GM18868 (cell line): Measurements from ENCODE around the gene TCFL5.
A peak's percentile ranks its signal among the peaks of the same experiment; 100 is the strongest.
"Not testable (repeated sequence)": the region's sequence is repeated elsewhere in the genome, so short reads cannot be mapped to it uniquely, and the experiment has no call there.

ENCODE experiments used
- ATAC-seq: cut with Tn5 transposase; IDR thresholded peaks from one replicate; pipeline ENCODE4 v1.9.1; 2021; ENCODE audit warnings: mild to moderate bottlenecking, moderate library complexity; ENCODE audit not compliant: unreplicated experiment

Gene TCFL5

DNA sequence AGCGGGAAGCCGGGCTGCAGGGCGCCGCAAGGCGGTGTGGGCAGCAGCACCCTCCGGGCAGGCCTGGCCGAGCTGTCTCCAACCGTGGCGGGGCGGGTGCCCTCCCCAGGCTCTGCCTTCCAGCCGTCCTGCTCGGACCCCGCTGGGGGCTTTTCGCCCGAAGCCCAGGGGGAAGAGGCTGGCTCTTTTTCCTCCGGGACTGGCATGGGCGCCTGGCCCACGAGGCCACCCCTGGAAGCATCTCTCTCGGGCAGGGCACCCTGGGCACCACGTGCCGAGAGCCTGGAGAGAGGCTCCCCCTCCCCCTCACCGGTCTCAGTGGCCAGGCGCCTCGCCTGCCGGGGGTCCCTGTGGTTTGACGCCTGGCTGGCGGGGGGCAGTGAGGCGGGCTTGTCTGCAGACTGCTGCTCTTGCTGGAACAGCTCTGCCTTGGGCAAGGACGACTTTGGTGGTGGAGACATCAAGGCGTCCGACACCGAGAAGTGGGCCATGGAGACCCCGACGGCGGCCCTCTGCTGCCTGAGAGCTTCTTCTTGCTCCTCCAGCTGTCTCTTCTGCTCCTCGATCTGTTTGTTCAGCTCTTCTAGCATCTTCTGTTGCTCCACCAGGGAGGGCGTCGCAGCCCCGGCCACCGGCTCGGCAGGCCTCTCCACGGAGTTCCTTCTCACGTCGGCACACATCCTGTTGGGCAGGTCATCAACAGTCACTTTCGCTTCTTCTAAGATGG is 19.5 kb upstream of the TCFL5 start:
- no peak for ATAC-seq

DNA sequence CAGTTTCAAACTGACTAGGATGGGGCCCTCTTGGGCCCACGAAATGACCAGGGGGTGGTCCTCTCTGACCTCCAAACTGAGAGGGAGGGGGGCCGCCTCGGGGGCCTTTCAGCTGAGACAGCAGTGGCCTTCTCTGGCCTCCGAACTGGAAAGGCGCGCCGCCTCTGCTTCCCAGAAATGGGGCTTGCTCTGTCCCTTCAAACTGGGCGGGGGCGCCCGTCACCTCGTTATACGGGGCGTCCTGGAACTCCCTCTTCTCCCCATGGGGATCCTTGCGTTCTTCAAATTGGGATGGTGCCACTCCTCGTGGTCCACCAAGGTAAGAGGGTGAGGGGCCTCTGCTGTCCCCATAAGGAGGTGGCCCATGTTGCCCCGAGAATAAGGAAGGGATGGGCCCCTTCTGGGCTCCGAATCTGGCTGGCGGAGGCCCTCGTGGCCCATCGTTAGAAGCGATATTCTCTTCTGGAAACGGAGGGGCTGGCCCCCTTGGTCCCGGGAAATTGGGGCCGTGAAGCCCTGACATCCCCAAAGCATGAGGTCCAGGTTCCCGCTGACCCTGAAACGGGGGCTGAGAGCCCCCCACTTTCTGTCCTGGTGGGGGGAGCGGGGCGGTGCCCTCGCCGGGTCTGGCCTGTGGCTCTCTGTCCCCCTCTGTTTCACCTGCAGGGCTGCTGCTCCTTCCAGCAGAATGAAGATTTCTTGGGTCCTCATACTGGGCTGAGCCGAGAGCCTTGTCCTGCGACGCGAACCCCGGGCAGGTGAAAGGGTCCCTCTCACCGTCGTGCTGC is 18.7 kb upstream of the TCFL5 start:
- no peak for ATAC-seq

DNA sequence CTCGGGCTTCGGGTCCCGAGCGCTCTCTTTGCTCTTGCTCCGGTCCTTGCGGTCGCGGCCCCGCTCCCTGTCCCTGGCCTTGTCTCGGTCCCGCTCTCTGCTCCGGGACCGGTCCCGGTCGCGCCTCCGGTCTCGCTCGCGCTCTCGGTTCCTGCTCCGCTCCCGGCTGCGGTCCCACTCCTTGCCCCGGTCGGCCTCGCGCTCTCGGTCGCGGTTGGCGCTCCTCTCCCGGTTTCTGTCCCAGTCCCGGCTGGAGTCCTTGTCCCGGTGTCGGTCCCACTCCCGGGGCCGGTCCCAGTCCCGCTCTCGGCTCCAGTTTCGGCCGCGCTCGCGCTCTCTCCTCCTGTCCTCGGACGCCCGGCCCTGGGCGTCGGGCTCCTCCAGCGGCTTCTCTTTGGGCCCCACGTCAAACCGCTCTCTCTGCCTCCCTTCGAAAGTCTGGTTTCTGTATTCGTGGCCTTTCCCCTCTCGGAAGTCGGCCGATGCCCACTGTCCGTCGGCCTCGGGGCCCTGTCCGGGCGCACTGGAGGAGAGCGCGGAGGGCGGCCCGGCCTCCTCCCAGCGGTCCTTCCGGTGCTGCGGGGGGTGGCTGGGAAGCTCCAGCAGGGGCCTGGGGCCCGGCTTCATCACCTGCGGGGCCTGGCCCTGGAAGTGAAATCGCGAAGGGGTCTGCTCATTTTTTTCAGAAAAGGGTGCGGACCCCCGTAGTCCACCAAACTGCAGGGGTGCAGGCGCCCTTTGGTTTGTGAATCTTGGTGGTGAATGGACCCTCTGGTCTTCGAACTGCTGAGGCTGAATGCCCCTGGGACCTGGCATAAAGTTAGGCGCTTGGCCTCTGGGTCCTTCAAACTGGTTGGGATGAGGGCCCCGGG is 17.9 kb upstream of the TCFL5 start:
- ATAC-seq = no peak

DNA sequence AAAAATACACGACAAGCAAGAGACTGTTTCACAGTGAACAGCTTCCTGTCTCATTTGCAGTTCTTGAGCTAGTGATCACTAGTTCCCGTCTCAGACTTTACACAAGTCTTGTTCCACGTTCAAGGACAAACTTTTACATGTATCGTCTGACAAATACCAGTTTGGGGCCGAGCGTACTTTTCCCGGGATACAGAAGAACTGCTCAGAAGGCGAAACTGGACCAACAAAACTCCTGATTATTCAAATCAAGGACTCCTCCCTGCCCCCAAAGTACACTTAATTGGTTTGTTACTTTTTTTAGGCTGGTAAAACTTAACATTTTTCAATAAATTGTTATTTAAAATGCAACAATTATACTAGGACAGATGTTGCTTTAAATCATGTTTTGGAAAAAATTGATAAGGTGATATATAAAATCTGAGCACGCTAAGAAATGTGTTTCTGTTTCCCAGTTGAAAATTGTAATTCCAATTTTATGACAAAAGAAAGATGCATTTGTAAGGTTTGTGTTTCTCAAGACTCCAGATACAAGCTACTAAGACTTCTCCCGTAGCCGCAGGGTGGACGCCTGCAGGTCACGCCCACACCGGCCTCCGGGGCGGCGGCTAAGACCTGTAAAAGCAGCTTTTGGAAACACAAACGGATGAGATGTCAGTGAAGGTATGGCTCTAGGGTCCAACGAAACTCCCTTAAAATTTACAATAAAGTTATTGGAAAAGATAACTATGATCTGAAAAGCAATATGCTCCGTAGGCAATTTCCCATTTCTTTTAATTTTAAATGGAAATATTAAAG is 16.8 kb upstream of the TCFL5 start:
- ATAC-seq = no peak

DNA sequence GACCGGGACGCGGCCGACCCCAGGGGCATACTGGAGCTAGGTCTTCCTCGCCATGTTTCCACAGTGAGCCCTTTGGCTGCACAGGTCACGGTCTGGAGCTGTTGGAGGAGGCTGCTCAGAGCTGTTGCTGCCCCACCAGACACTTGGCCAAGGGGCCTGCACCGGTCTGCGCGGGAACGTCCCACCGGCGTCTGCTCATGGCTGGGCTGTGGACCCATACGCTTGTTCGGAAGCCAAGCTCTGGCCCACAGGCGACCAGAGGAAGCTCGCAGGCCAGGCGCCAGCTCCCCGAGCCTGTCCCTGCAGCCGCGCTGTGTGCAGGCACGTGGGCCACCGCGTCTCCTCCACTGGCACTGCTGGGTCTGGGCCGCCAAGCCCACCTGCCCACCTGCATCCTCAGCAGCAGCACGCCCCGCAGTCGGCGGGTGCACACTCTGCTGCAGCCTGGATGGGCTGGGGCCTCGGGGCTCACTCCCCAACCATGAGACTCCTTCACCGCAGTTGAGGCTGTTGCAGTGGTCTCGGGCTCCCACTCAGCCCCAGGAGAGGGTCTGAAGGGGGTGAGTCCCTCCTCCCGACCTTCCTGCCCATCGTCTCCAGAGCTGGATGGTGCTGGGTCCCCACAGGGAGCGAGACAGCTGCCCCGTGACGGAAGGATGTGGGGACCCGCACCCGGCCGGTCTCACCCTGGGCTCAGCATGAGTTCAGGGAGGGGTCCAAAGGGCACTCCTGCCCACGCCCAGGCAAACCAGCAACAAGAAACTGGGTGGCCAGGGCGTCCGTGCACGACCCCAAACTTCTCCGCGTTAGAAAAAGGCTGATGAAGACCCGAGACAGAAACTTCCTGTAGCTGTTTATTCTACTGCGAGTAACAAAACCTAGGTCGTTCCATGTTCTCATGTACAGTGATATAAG is 15.5 kb upstream of the TCFL5 start:
- ATAC-seq = no peak

DNA sequence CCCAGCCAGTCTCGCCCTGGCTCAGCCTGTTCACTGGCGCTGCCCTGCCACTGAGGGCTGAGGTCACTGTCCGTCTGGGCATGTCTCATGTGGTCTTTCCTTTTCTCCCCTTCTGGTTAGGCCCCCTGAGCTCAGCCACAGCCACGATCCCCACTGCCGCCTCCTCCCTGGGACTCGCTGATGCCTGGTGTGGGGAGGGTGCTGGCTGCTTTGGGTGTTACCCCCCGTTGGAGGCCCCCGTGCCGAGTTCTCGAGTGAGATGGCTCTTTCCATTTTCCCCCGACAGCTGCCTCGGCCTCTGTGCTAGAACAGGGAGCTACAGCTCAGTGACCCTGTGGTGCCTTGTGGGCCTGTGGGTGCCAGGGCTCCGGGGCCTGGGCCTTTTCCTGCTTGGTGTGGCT is 14.9 kb upstream of the TCFL5 start:
- ATAC-seq = no peak

DNA sequence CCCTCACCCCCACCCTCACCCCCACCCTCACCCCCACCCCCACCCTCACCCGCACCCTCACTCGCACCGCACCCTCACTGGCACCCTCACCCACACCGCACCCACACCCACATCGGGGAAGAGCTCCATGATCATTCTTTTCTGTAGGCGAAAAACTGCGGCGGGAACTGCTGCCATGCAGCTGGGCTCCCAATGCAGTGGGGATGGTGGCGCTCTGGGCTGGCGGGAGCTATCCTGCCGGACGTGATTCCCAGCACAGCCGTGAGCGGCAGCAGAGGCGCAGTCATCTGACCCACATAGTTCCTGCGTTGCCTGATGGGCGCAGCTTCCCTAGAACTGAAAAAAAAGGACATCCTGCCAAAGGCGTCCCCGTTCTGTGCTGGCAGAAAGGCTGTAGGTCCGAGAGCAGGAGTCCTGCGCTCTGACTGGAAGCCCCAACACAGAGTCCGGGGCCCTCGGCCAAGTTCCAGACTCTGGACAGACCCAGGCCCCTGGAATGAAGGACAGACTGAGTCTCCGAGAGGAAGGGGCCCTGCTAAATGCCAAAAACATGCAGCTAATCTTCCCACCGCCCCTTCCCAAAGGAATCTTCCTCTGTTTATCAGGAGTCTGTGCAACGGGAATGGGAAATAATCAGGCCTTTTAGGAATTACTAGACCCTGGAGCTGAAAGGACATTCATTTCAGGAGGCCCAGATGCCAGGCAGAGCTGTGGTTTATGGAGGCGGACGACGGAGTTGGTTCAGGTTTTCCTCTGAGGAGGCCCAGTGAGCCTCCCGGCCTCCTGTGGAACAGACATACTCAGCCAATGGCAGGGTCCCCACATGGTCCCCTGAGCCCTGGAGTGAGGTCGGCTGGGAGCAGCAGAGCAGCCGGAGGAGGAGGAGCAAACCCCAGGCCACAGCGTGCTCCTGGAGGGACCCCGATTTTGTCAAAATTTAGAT is 14.1 kb upstream of the TCFL5 start:
- no peak for ATAC-seq

DNA sequence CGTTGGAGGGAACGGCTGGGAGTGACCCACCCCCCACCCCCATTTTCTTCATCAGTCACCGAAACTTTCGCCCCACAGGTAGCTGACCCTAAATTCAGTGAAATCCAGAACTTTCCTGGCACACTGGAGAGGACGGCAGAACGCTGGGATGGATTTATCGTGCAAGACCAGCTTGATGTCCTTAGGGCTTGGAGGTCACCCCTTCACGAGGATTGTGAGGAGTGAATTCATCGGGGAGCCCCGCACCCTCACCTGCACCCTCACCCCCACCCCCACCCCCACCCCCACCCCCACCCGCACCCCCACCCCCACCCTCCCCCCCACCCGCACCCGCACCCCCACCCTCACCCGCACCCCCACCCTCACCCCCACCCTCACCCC is 13.3 kb upstream of the TCFL5 start:
- ATAC-seq = no peak

DNA sequence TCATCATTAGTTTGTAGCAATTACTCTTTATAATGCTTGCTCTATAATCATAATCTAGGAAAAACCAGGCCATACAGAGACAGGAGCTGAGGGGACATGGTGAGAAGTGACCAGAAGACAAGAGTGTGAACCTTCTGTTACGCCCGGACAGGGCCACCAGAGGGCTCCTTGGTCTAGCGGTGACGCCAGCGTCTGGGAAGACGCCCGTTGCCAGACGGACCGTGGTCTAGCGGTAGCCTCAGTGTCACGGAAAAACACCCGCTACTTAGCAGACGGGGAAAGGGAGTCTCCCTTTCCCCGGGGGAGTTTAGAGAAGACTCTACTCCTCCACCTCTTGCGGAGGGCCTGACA is 12.0 kb upstream of the TCFL5 start:
- not testable (repeated sequence) for ATAC-seq

DNA sequence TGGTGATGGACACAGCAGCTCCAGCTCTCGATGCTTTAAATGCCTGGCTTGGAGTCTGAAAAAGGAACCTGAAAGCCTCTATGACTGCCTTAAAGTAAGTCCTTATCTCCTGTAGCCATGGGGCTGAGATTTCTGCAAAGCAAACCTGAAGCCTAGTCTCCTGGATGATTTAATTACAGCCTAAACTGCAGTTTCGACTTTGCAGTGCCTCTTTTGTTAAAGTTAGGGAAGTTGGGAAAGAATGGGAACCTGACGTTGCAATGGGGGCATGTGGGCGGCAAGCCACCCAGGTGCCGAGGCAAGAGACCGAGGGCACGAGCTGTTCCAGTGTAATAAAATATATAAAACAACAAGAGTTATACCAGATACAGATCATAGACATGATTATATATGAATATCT is 11.7 kb upstream of the TCFL5 start:
- ATAC-seq = no peak

DNA sequence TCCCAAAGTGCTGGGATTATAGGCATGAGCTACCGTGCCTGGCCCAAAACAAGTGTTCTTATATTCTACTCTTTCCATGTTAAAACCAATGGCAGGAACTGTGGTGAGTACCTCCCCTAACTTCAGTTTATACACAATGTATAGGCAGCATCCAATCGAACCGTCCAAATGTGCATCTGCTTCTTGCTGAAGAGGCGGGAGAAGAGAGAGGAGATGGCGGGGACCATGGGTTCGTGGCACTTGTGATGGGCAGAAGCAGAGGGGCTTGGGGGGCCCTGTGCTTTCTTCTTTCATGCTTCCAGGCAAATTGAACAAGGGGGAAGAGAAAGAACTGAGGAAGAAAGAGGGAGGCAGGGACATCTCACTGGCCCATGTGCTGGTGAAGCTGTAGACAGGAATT is 11.2 kb upstream of the TCFL5 start:
- no peak for ATAC-seq

DNA sequence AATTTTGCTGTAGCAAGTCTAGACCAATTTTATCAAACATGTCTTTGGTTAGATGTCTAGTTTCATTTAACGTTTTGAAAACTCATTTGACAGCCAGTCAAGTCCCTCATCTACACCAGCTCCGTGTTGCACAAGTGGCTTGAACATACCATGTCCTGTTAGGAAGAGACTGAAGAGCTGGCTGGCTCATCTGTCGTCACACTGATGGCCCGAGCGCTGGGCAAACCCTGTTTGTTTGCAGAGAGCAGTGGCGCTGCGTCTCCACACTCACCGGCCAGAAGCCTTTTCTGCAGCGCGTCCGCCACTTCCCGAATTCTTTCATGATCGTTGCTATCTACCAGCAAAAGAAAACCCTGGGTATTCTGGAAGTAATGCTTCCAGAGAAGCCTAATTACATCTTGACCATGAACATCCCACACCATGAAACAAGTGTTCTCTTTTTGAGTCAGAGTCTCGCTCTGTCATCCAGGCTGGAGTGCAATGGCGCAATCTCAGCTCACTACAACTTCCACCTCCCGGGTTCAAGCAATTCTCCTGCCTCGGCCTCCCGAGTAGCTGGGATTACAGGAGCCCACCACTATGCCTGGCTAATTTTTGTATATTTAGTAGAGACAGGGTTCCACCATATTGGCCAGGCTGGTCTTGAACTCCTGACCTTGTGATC is 10.7 kb upstream of the TCFL5 start:
- ATAC-seq = no peak

DNA sequence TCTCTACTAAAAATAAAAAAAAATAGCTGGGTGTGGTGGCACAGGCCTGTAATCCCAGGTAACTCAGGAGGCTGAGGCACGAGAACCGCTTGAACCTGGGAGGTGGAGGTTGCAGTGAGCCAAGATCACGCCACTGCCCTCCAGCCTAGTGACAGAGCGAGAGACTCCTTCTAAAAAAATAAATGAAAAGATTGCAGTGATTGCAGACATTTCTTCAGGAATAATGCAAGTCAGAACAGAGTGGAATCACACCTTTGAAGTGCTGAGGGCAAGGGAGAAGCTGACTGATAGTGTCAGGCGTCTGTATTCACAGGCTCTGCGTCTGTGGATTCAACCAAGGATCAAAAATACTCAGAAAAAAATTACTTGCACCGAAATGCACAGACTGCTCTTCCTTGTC is 2.6 kb upstream of the TCFL5 start:
- ATAC-seq = no peak

DNA sequence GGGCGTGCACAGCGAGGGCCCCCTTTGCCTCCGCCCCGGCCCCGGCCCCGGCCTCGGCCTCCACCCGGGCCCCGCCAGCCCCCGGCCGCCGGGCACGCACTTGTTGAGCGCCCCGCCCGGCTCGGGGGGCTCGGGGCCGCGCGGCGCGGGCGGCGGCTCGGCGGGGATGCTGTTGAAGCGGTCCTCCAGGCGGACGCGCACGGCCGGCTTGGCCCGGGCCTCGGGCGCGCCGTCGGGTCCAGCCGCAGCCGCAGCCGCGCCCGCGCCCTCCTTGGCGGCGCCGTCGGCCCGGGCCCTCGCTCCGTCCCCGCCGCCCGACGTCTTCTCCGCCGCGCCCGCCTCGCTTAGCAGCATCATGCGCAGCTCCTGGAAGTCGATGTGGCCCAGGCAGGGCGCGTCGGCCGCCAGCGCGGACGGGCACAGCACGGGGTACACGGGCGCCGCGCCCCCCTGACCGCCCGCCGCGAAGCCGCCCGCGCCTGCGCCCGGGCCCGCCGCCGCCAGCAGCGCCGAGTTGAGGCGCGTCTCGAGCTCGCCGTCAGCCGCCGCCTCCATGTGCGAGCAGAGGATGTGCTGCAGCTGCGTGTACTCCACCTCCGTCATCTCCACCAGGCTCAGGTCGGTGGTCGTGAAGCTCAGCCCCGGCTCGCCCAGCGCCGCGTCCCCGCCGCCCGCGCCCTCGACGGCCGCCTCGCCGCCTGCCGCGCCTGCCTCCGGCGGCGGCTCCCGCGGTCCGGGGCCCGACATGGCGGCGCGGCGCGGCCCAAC is 514 bp downstream of the TCFL5 start:
- ATAC-seq = peak; percentile 37

DNA sequence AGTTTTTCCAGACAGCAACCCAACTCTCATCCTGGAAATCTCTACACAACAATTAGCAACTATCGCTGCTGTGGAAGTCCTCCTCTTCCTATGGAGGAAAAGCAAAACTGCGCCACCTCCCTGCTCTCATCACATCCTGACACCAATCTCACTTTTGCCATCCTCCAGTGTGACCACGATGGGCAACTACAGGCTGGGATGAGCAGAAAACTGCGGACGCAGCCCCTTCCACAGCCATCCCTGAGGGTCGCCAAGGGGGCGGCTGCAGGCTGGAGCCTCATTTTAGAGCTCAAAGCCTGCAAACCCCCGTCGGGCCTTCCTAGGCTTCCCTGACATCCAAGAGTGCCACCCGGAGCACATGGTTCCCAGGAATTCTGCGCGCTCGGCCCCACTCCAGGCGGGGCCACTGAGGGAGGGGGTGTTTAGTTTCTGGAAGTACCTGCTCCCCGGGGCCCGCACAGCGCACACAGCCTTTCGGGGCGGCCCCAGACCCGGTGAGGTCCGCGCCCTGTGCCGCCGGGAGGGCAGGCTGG is 1.2 kb downstream of the TCFL5 start:
- no peak for ATAC-seq

DNA sequence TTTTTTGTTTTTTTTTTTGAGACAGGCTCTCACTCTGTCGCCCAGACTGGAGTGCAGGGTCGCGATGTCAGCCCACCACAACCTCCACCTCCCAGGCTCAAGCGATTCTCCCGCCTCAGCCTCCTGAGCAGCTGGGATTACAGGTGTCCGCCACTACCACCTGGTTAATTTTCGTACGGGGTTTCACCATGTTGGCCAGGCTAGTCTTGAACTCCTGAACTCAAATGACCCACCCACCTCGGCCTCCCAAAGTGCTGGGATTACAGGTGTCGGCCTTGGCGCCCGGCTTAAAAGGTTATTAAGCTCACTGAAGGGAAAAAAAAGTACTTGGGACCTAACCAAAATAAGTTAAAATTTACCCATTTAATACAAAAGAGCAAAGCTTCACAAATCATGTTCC is 1.9 kb downstream of the TCFL5 start:
- ATAC-seq = no peak
